DND-41 (cell line): Measurements from ENCODE around the gene FNBP1L.

Source experiments
- ATAC-seq: fragments of 200-7000 bp; cut with Tn5 transposase; 3 replicates; pipeline ENCODE4 v1.9.1; 2021; ENCODE audit warnings: low read depth; ENCODE audit not compliant: insufficient read depth
- DNase-seq: peaks from one replicate; pipeline ENCODE4 v3.0.0-alpha.2; 2020
- H2AFZ ChIP-seq: 2 replicates; pipeline ENCODE4 v1.6.0; 2012; ENCODE audit warnings: low read depth, low read length
- H3K27ac ChIP-seq: 2 replicates; pipeline ENCODE4 v1.5.1; 2012; ENCODE audit warnings: low read length, inconsistent platforms
- H3K27me3 ChIP-seq: fragments of 200-600 bp; sonication (generic); 2 replicates; pipeline ENCODE4 v1.6.0; 2012; ENCODE audit warnings: low read length, mild to moderate bottlenecking, inconsistent platforms; ENCODE audit not compliant: insufficient read depth, poor library complexity
- H3K36me3 ChIP-seq: 2 replicates; pipeline ENCODE4 v1.5.1; 2012; ENCODE audit warnings: low read length, inconsistent platforms; ENCODE audit not compliant: insufficient read depth
- H3K4me1 ChIP-seq: 2 replicates; pipeline ENCODE4 v1.5.1; 2012; ENCODE audit warnings: mild to moderate bottlenecking, low read length; ENCODE audit not compliant: insufficient read depth
- H3K4me2 ChIP-seq: 2 replicates; pipeline ENCODE4 v1.6.0; 2012; ENCODE audit warnings: mild to moderate bottlenecking, moderate library complexity, low read length, inconsistent platforms; ENCODE audit not compliant: insufficient read depth
- H3K4me3 ChIP-seq, 2 experiments: fragments of 200-600 bp in 1 of 2; shearing (Covaris generic) in 1 of 2; 2 replicates each; pipeline ENCODE4 v1.5.1; 2012 to 2016; ENCODE audit warnings: inconsistent platforms in 2 of 2, low read length in 2 of 2, mild to moderate bottlenecking in 2 of 2, low read depth in 1 of 2, moderate library complexity in 1 of 2
- H3K79me2 ChIP-seq: 2 replicates; pipeline ENCODE4 v1.6.0; 2012; ENCODE audit warnings: low read length, inconsistent platforms; ENCODE audit not compliant: insufficient read depth
- H3K9ac ChIP-seq: 2 replicates; pipeline ENCODE4 v1.6.0; 2012; ENCODE audit warnings: low read depth, mild to moderate bottlenecking, inconsistent platforms, low read length, moderate library complexity
- H3K9me3 ChIP-seq: 2 replicates; pipeline ENCODE4 v1.5.1; 2012; ENCODE audit warnings: low read length, moderate library complexity, mild to moderate bottlenecking, inconsistent platforms; ENCODE audit not compliant: insufficient read depth, severe bottlenecking
- H4K20me1 ChIP-seq: 2 replicates; pipeline ENCODE4 v1.6.0; 2012; ENCODE audit warnings: low read length; ENCODE audit not compliant: insufficient read depth
- EZH2 ChIP-seq: IDR thresholded peaks from 3 replicates; pipeline ENCODE4 v1.6.1; 2012; ENCODE audit warnings: borderline replicate concordance, low read depth, mild to moderate bottlenecking, moderate library complexity, low read length, inconsistent platforms; ENCODE audit not compliant: severe bottlenecking
- TF ChIP-seq, protein P1 (sequence below): IDR thresholded peaks from 2 replicates; pipeline ENCODE4 v1.5.1; 2012; ENCODE audit warnings: borderline replicate concordance, low read length, moderate library complexity, mild to moderate bottlenecking; ENCODE audit not compliant: poor library complexity, severe bottlenecking; ENCODE audit errors: extremely low read depth

FNBP1L gene

DNA sequence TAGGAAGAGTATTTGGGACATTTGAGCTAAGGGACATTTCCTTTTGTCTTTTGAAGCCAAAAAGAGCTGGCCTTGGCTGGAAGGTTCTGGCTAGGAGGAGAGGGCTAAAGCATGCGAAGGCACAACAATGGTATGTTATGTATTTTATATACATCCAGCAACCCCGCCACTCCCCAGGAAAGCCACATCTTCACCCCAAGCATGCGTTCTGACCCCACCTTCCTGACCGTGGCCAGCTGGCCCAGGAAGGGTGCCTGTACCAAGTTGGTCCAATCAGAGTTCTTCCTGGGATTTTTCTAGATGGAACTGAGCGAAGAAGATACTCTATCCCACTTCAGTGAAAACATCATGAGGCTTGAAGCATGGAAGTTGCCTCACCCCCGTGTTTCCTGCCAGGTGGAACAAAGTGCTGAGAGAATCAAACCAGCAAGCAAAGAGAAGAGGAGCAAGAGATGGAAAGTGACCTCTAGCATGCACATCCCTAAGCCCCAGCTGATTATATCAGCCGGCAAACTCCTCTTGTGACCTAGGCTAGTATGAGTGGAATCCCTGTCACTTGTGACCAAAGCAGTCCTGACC is 151.0 kb downstream of the FNBP1L start:
- Histone ChIP-seq H4K20me1 (no peaks in the 10 kb centered on the region), H3K79me2 (no peaks in the 10 kb centered on the region), H3K9me3 (no peaks in the 10 kb centered on the region), H3K9ac (no peak overlapping the region), H3K27ac (no peak overlapping the region), H2AFZ (no peak overlapping the region), H3K4me2 (no peak overlapping the region), H3K4me1 (no peaks in the 10 kb centered on the region), H3K4me3 (no peak overlapping the region), H3K27me3 (no peaks in the 10 kb centered on the region), H3K36me3 (no peaks in the 10 kb centered on the region)
- ATAC-seq (no peak), DNase-seq (no peak)
- no peak for TF ChIP-seq EZH2
- TF ChIP-seq, protein P1, sequence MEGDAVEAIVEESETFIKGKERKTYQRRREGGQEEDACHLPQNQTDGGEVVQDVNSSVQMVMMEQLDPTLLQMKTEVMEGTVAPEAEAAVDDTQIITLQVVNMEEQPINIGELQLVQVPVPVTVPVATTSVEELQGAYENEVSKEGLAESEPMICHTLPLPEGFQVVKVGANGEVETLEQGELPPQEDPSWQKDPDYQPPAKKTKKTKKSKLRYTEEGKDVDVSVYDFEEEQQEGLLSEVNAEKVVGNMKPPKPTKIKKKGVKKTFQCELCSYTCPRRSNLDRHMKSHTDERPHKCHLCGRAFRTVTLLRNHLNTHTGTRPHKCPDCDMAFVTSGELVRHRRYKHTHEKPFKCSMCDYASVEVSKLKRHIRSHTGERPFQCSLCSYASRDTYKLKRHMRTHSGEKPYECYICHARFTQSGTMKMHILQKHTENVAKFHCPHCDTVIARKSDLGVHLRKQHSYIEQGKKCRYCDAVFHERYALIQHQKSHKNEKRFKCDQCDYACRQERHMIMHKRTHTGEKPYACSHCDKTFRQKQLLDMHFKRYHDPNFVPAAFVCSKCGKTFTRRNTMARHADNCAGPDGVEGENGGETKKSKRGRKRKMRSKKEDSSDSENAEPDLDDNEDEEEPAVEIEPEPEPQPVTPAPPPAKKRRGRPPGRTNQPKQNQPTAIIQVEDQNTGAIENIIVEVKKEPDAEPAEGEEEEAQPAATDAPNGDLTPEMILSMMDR: no peak

DNA sequence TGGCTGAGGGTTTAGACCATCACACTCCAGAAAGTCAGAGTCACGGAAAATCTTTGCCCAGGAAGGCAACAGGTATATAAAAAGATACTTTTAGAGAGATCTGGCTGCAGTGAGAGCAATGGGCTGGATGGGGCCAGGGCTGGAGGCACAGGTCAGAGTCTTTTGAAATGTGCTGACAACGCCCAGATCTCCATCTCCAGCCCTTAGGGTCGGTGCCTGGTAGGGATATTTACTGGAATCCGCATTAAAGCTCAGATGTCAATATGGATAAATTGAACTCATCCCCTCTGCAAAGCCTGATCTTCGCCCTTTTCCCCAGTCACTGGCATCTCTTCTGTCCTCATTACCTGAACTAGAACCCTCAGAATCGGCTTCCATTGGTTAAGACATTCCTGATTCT is 151.6 kb downstream of the FNBP1L start:
- Histone ChIP-seq H3K36me3 (no peaks in the 10 kb centered on the region), H3K79me2 (no peaks in the 10 kb centered on the region)

DNA sequence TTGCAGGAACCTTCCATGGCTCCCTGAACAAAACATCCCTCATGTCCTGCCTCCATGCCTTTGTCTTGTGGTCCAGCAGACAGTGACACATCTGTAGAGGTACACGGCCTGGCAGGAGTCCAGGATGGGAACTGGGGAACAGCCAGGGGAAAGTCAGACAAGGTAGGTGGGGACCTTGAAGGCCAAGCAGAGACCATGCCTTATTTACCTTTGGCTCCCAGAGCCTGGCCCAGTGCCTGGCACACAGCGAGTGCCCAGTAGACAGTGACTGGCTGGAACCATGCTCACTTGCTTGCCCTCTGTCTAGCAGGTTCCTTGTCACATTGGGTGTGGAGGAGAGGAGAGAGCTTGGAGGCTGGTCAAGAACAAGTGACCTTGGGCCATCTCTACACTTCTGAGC is 152.7 kb downstream of the FNBP1L start:
- no peaks in the 10 kb centered on the region for H3K27me3 ChIP-seq
- no peaks in the 10 kb centered on the region for H3K36me3 ChIP-seq
- no peaks in the 10 kb centered on the region for H3K9me3 ChIP-seq
- no peak for ATAC-seq
- no peak overlapping the region for H2AFZ ChIP-seq
- no peak overlapping the region for H3K4me2 ChIP-seq
- H3K4me1 ChIP-seq: no peaks in the 10 kb centered on the region
- no peak overlapping the region for H3K27ac ChIP-seq
- H4K20me1 ChIP-seq: no peaks in the 10 kb centered on the region
- no peak overlapping the region for H3K4me3 ChIP-seq
- H3K79me2 ChIP-seq: no peaks in the 10 kb centered on the region
- no peak for TF ChIP-seq EZH2
- TF ChIP-seq, protein P1: no peak
- DNase-seq: no peak
- H3K9ac ChIP-seq: no peak overlapping the region

More for the DNA sequence above, 151.6 kb downstream of the FNBP1L start:
- ATAC-seq: no peak
- TF ChIP-seq, protein P1: no peak
- no peak for TF ChIP-seq EZH2
- Histone ChIP-seq H3K4me1 (no peaks in the 10 kb centered on the region), H3K27me3 (no peaks in the 10 kb centered on the region), H2AFZ (no peak overlapping the region), H3K27ac (no peak overlapping the region), H3K4me3 (no peak overlapping the region), H4K20me1 (no peaks in the 10 kb centered on the region), H3K4me2 (no peak overlapping the region), H3K9ac (no peak overlapping the region), H3K9me3 (no peaks in the 10 kb centered on the region)
- DNase-seq: no peak
